PC-3 (cell line): Measurements from ENCODE around the gene ME1.

Experiments
- CTCF ChIP-seq: fragments of 300-600 bp; sonication (generic); conservative IDR thresholded peaks from 2 replicates; pipeline ENCODE4 v1.5.1; 2017; ENCODE audit warnings: antibody characterized with exemption, low read depth, mild to moderate bottlenecking, low read length
- EZH2 ChIP-seq: fragments of 300-600 bp; sonication (generic); IDR thresholded peaks from one replicate; pipeline ENCODE4 v1.6.1; 2017; ENCODE audit warnings: antibody characterized with exemption, mild to moderate bottlenecking, low read length; ENCODE audit not compliant: unreplicated experiment
- EZH2phosphoT487 ChIP-seq: fragments of 300-600 bp; sonication (generic); IDR thresholded peaks from 2 replicates; pipeline ENCODE4 v1.6.1; 2018; ENCODE audit warnings: mild to moderate bottlenecking, antibody characterized with exemption, low read length, borderline replicate concordance

- TF ChIP-seq CTCF (no peak), EZH2phosphoT487 (no peak), EZH2 (no peak)
These were observed 76.1 kb downstream of the ME1 start for GRCh38 chr6:83354747-83355146.
